NB4 (cell line): ENCODE results near the gene HPS1.

Experiments
- CTCF ChIP-seq: IDR thresholded peaks from one replicate; pipeline ENCODE4 v1.5.1; 2012; ENCODE audit warnings: low read depth, low read length
- MAX ChIP-seq: IDR thresholded peaks from 2 replicates; pipeline ENCODE4 v1.6.1; 2011; ENCODE audit warnings: low read depth, low read length
- POLR2A ChIP-seq: IDR thresholded peaks from 2 replicates; pipeline ENCODE4 v1.6.1; 2011; ENCODE audit warnings: mild to moderate bottlenecking; ENCODE audit not compliant: insufficient read length; ENCODE audit errors: extremely low read depth

- TF ChIP-seq POLR2A (no peak), CTCF (no peak), MAX (no peak)
Measured at GRCh38 chr10:98368644-98369043, 78.1 kb downstream of the HPS1 start.
